ENCODE results near the gene DNAJC5.

The DNAJC5 gene

GRCh38 chr20:63945031-63945658 lies 50.2 kb downstream of the DNAJC5 start:
- no peak for TF ChIP-seq GATA2 (IDR thresholded peaks at IDR 0.05; ENCODE audit: low read depth, low read length)
- TF ChIP-seq GATA3 (IDR thresholded peaks at IDR 0.05; ENCODE audit: low read depth, low read length): no peak

GRCh38 chr20:63945921-63946920 lies 51.3 kb downstream of the DNAJC5 start:
- no peak for TF ChIP-seq GATA2 (IDR thresholded peaks at IDR 0.05; ENCODE audit: low read depth, low read length)
- TF ChIP-seq GATA3 (IDR thresholded peaks at IDR 0.05; ENCODE audit: low read depth, low read length): no peak

GRCh38 chr20:63946986-63947637 lies 52.2 kb downstream of the DNAJC5 start:
- no peak for TF ChIP-seq GATA2 (IDR thresholded peaks at IDR 0.05; ENCODE audit: low read depth, low read length)
- no peak for TF ChIP-seq GATA3 (IDR thresholded peaks at IDR 0.05; ENCODE audit: low read depth, low read length)

- no peak for TF ChIP-seq GATA3 (IDR thresholded peaks at IDR 0.05; ENCODE audit: low read depth, low read length)
- no peak for TF ChIP-seq GATA2 (IDR thresholded peaks at IDR 0.05; ENCODE audit: low read depth, low read length)
Observed at GRCh38 chr20:63947638-63948456, 52.9 kb downstream of the DNAJC5 start.

GRCh38 chr20:63950701-63951397 lies 55.9 kb downstream of the DNAJC5 start:
- no peak for TF ChIP-seq GATA3 (IDR thresholded peaks at IDR 0.05; ENCODE audit: low read depth, low read length)
- TF ChIP-seq GATA2 (IDR thresholded peaks at IDR 0.05; ENCODE audit: low read depth, low read length): no peak

GRCh38 chr20:63951398-63952209 lies 56.7 kb downstream of the DNAJC5 start:
- no peak for TF ChIP-seq GATA2 (IDR thresholded peaks at IDR 0.05; ENCODE audit: low read depth, low read length)
- no peak for TF ChIP-seq GATA3 (IDR thresholded peaks at IDR 0.05; ENCODE audit: low read depth, low read length)

- no peak for TF ChIP-seq GATA2 (IDR thresholded peaks at IDR 0.05; ENCODE audit: low read depth, low read length)
- TF ChIP-seq GATA3 (IDR thresholded peaks at IDR 0.05; ENCODE audit: low read depth, low read length): no peak
Observed at GRCh38 chr20:63952210-63952535, 57.2 kb downstream of the DNAJC5 start.

- TF ChIP-seq GATA3 (IDR thresholded peaks at IDR 0.05; ENCODE audit: low read depth, low read length): no peak
- TF ChIP-seq GATA2 (IDR thresholded peaks at IDR 0.05; ENCODE audit: low read depth, low read length): no peak
Observed at GRCh38 chr20:63952769-63953168, 57.8 kb downstream of the DNAJC5 start.

GRCh38 chr20:63953764-63954429 lies 59.0 kb downstream of the DNAJC5 start:
- TF ChIP-seq GATA3 (IDR thresholded peaks at IDR 0.05; ENCODE audit: low read depth, low read length) (no peak), GATA2 (IDR thresholded peaks at IDR 0.05; ENCODE audit: low read depth, low read length) (no peak)

- TF ChIP-seq GATA2 (IDR thresholded peaks at IDR 0.05; ENCODE audit: low read depth, low read length) (no peak), GATA3 (IDR thresholded peaks at IDR 0.05; ENCODE audit: low read depth, low read length) (no peak)
Observed at GRCh38 chr20:63955281-63955826, 60.4 kb downstream of the DNAJC5 start.

- no peak for TF ChIP-seq GATA3 (IDR thresholded peaks at IDR 0.05; ENCODE audit: low read depth, low read length)
- no peak for TF ChIP-seq GATA2 (IDR thresholded peaks at IDR 0.05; ENCODE audit: low read depth, low read length)
Observed at GRCh38 chr20:63955827-63956663, 61.1 kb downstream of the DNAJC5 start, which contains the start of gene UCKL1. UCKL1 (minus strand) TSS chr20:63956416; CDS start chr20:63956372, 44 bp downstream.
